Measurements from ENCODE around the gene PTPRG.

PTPRG gene

DNA sequence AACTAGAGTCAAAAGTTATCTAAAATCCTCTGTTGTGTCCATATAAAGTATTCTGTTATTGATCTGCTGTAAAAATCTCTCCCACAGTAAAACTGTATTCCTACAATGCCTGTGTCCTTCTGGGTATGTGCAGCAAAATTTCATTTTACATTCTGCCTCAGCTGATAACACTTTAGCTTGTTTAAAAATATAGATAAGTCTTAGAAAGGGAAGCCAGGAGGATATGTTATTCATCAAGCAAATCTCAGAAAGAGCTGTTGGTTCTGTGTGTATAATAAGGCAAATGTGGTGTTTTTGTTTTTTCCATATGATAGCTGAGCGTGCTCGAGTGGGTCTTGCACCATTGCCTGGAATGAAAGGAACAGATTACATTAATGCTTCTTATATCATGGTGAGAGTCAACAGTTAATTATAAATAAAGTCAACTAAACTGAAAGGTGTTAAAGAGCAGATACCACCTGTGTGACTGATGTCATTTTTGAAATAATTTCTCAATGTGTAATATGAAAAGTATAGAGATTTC, 715.3 kb downstream of the PTPRG start:
- TF ChIP-seq, protein P1, sequence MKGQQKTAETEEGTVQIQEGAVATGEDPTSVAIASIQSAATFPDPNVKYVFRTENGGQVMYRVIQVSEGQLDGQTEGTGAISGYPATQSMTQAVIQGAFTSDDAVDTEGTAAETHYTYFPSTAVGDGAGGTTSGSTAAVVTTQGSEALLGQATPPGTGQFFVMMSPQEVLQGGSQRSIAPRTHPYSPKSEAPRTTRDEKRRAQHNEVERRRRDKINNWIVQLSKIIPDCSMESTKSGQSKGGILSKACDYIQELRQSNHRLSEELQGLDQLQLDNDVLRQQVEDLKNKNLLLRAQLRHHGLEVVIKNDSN (IDR thresholded peaks at IDR 0.05) = no peak
- no peak for TF ChIP-seq RAD21 (IDR thresholded peaks at IDR 0.05; ENCODE audit: low read depth)
- TF ChIP-seq, protein P2, sequence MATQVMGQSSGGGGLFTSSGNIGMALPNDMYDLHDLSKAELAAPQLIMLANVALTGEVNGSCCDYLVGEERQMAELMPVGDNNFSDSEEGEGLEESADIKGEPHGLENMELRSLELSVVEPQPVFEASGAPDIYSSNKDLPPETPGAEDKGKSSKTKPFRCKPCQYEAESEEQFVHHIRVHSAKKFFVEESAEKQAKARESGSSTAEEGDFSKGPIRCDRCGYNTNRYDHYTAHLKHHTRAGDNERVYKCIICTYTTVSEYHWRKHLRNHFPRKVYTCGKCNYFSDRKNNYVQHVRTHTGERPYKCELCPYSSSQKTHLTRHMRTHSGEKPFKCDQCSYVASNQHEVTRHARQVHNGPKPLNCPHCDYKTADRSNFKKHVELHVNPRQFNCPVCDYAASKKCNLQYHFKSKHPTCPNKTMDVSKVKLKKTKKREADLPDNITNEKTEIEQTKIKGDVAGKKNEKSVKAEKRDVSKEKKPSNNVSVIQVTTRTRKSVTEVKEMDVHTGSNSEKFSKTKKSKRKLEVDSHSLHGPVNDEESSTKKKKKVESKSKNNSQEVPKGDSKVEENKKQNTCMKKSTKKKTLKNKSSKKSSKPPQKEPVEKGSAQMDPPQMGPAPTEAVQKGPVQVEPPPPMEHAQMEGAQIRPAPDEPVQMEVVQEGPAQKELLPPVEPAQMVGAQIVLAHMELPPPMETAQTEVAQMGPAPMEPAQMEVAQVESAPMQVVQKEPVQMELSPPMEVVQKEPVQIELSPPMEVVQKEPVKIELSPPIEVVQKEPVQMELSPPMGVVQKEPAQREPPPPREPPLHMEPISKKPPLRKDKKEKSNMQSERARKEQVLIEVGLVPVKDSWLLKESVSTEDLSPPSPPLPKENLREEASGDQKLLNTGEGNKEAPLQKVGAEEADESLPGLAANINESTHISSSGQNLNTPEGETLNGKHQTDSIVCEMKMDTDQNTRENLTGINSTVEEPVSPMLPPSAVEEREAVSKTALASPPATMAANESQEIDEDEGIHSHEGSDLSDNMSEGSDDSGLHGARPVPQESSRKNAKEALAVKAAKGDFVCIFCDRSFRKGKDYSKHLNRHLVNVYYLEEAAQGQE (IDR thresholded peaks at IDR 0.05; ENCODE audit: low read depth) = no peak
- no peak for TF ChIP-seq YY1 (IDR thresholded peaks at IDR 0.05; ENCODE audit: low read depth)
- TF ChIP-seq ZBTB7A (IDR thresholded peaks at IDR 0.05; ENCODE audit: low read depth) = no peak
- TF ChIP-seq CREB1 (IDR thresholded peaks at IDR 0.05; ENCODE audit: low read depth) = no peak

- TF ChIP-seq, protein P3, sequence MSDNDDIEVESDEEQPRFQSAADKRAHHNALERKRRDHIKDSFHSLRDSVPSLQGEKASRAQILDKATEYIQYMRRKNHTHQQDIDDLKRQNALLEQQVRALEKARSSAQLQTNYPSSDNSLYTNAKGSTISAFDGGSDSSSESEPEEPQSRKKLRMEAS (IDR thresholded peaks at IDR 0.05) = no peak
- TF ChIP-seq EGR1 (IDR thresholded peaks at IDR 0.05) = no peak
- TF ChIP-seq, protein P2 (IDR thresholded peaks at IDR 0.05; ENCODE audit: low read depth) = no peak
- TF ChIP-seq, protein P1 (IDR thresholded peaks at IDR 0.05) = no peak
- no peak for TF ChIP-seq ZBTB7A (IDR thresholded peaks at IDR 0.05; ENCODE audit: low read depth)
- TF ChIP-seq RAD21 (IDR thresholded peaks at IDR 0.05; ENCODE audit: low read depth) = no peak
- TF ChIP-seq TCF12 (IDR thresholded peaks at IDR 0.05; ENCODE audit: low read depth) = no peak
- no peak for TF ChIP-seq NFIC (IDR thresholded peaks at IDR 0.05)
- TF ChIP-seq YY1 (IDR thresholded peaks at IDR 0.05; ENCODE audit: low read depth) = no peak
- no peak for TF ChIP-seq TEAD4 (IDR thresholded peaks at IDR 0.05)
- no peak for TF ChIP-seq FOXM1 (IDR thresholded peaks at IDR 0.05; ENCODE audit: borderline replicate concordance, low read depth)
- TF ChIP-seq EP300 (IDR thresholded peaks at IDR 0.05; ENCODE audit: borderline replicate concordance) = no peak
- no peak for TF ChIP-seq CREB1 (IDR thresholded peaks at IDR 0.05; ENCODE audit: low read depth)
- no peak for TF ChIP-seq CEBPB (IDR thresholded peaks at IDR 0.05)
- TF ChIP-seq TAF1 (IDR thresholded peaks at IDR 0.05; ENCODE audit: low read depth) = no peak
Measured at GRCh38 chr3:62277450-62277849, 716.1 kb downstream of the PTPRG start.

DNA sequence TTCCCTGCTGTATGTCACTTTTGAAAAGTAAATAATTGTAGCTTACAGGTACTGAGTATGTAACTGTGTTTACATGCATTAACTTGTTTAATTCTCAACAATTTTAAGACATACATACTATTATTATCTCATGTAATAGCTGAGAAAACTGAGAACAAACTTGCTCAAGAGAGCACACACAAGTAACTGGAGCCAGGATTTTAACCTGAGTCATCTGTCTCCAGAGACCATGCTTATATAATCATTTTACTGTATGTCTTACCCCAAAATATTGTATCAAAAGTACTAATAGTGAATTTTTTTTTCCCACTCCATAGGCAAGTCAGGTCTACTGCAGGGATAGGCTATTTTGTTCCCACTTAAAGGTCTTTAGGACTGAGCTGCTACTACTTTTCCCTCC, 716.6 kb downstream of the PTPRG start:
- no peak for TF ChIP-seq ZBTB7A (IDR thresholded peaks at IDR 0.05; ENCODE audit: low read depth)
- TF ChIP-seq FOXM1 (IDR thresholded peaks at IDR 0.05; ENCODE audit: borderline replicate concordance, low read depth) = no peak
- TF ChIP-seq, protein P2 (IDR thresholded peaks at IDR 0.05; ENCODE audit: low read depth) = no peak
- TF ChIP-seq TEAD4 (IDR thresholded peaks at IDR 0.05) = no peak
- TF ChIP-seq, protein P3 (IDR thresholded peaks at IDR 0.05) = no peak
- TF ChIP-seq, protein P1 (IDR thresholded peaks at IDR 0.05) = no peak
- no peak for TF ChIP-seq YY1 (IDR thresholded peaks at IDR 0.05; ENCODE audit: low read depth)
- TF ChIP-seq CEBPB (IDR thresholded peaks at IDR 0.05) = no peak
- no peak for TF ChIP-seq TAF1 (IDR thresholded peaks at IDR 0.05; ENCODE audit: low read depth)
- no peak for TF ChIP-seq NFIC (IDR thresholded peaks at IDR 0.05)
- no peak for TF ChIP-seq EGR1 (IDR thresholded peaks at IDR 0.05)
- no peak for TF ChIP-seq TCF12 (IDR thresholded peaks at IDR 0.05; ENCODE audit: low read depth)
- TF ChIP-seq CREB1 (IDR thresholded peaks at IDR 0.05; ENCODE audit: low read depth) = no peak

- TF ChIP-seq EP300 (IDR thresholded peaks at IDR 0.05; ENCODE audit: borderline replicate concordance) (no peak), CEBPB (IDR thresholded peaks at IDR 0.05) (no peak), CREB1 (IDR thresholded peaks at IDR 0.05; ENCODE audit: low read depth) (no peak), RAD21 (IDR thresholded peaks at IDR 0.05; ENCODE audit: low read depth) (no peak), TEAD4 (IDR thresholded peaks at IDR 0.05) (no peak), NFIC (IDR thresholded peaks at IDR 0.05) (no peak), ZBTB7A (IDR thresholded peaks at IDR 0.05; ENCODE audit: low read depth) (no peak), FOXM1 (IDR thresholded peaks at IDR 0.05; ENCODE audit: borderline replicate concordance, low read depth) (no peak), YY1 (IDR thresholded peaks at IDR 0.05; ENCODE audit: low read depth) (no peak), EGR1 (IDR thresholded peaks at IDR 0.05) (no peak), TCF12 (IDR thresholded peaks at IDR 0.05; ENCODE audit: low read depth) (no peak), TAF1 (IDR thresholded peaks at IDR 0.05; ENCODE audit: low read depth) (no peak)
- TF ChIP-seq, protein P3 (IDR thresholded peaks at IDR 0.05) = no peak
- TF ChIP-seq, protein P2 (IDR thresholded peaks at IDR 0.05; ENCODE audit: low read depth) = no peak
- TF ChIP-seq, protein P1 (IDR thresholded peaks at IDR 0.05) = no peak
Measured at GRCh38 chr3:62281726-62282125, 720.4 kb downstream of the PTPRG start.
